Body of pancreas (tissue), 4 donors: ENCODE results near the gene WWOX. TPM values are rescaled to one million over a fixed set of nuclear protein-coding genes. Genes with fewer than 3 reads are reported as not detected.

Experiments used
- ATAC-seq: fragments of 150-250 bp; one replicate; pipeline ENCODE4 v1.9.1; 2016
- DNase-seq, 4 donors: peaks; one replicate each; pipeline ENCODE4 v3.0.0-alpha.2; 2019
- H3K27ac ChIP-seq, 4 donors: fragments of 200-600 bp; sonication (generic); 1 replicate in 3 of 4; 2 replicates in 1 of 4; pipeline versions ENCODE4 v1.5.1 to v1.6.1; 2016 to 2019; ENCODE audit warnings: mild to moderate bottlenecking in 1 of 4, mixed read lengths in 1 of 4, moderate library complexity in 1 of 4
- H3K27me3 ChIP-seq, 2 donors: fragments of 200-600 bp; sonication (generic); one replicate each; pipeline ENCODE4 v1.6.0; 2016; ENCODE audit warnings: mild to moderate bottlenecking in 1 of 2
- H3K36me3 ChIP-seq, 2 donors: fragments of 200-600 bp; sonication (generic); replicated peaks in 1 of 2; 2 replicates each; pipeline ENCODE4 v1.5.1; 2016; ENCODE audit warnings: low read depth in 2 of 2; ENCODE audit not compliant: insufficient read depth in 1 of 2
- H3K4me1 ChIP-seq: fragments of 200-600 bp; sonication (generic); one replicate; pipeline ENCODE4 v1.6.0; 2016
- H3K4me3 ChIP-seq, 2 donors: fragments of 200-600 bp; sonication (generic); 1 replicate in 1 of 2; 2 replicates in 1 of 2; pipeline ENCODE4 v1.5.1; 2016 to 2019
- H3K9me3 ChIP-seq, 3 donors: fragments of 200-600 bp; sonication (generic); 1 replicate in 2 of 3; 2 replicates in 1 of 3; pipeline ENCODE4 v1.5.1; 2016
- POLR2A ChIP-seq, 3 donors: fragments of 450-650 bp; IDR thresholded peaks; one replicate each; pipeline ENCODE4 v1.6.1; 2016; ENCODE audit warnings: antibody characterized with exemption in 3 of 3, mild to moderate bottlenecking in 2 of 3
- WGBS, 2 donors: methylation state at CpG; one replicate each; pipeline ENCODE4 v1.1.5; 2017; 5-methylcytosine and 5-hydroxymethylcytosine counted together
- intact Hi-C: fragments of 100-400 bp; cut with DNase I; formaldehyde crosslinking; loops from one replicate; pipeline ENCODE4 v1.15.1; 2023
- total RNA-seq, 2 donors: library from RNA; depleted of rRNA; stranded (reverse); fragments of >200 nt; gene quantifications; one replicate each; pipeline ENCODE4 v1.1.0, GENCODE V29; 2016
- TF ChIP-seq, protein P1 (sequence below), 7 experiments: fragments of 450-650 bp in 4 of 7; fragments of 200-600 bp in 3 of 7; sonication (generic) in 3 of 7; IDR thresholded peaks; one replicate each; pipeline ENCODE4 v1.5.1; 2016 to 2019; ENCODE audit warnings: antibody characterized with exemption in 7 of 7

The WWOX gene
- total RNA-seq, 2 donors from 2014 or later = 52.7 to 67.2 TPM

DNA sequence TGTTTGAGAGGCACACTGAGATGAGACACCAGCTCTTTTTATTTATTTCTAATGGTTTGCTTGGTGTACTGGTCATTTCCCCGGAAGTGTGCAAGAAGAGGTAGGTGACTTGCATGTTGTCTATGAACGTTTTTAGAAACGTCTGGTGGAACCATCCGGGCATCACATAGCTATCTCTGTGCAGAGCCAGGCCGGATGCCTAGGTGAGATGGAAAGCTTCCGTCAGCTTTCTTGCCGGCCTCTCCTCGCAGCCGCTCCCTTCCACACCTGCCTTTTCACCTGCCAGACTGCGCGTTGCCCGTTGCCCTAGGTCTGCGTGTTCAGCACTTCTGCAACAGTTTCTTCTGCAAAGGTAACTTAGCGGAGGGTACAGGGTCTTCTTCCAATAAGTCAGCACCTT lies 416.0 kb downstream of the WWOX start:
- 88 to 91% methylated on average over 14 of the region's 14 CpGs for WGBS, 2 donors
- Histone ChIP-seq H3K36me3 (no peaks in the 10 kb centered on the region), H3K27me3 (no peaks in the 10 kb centered on the region), H3K4me3 (no peak overlapping the region), H3K9me3 (no peaks in the 10 kb centered on the region), H3K27ac (no peak overlapping the region), H3K4me1 (no peaks in the 10 kb centered on the region)
- DNase-seq (no peak), ATAC-seq (no peak)
- intact Hi-C loops = no loop called here
- TF ChIP-seq, protein P1, sequence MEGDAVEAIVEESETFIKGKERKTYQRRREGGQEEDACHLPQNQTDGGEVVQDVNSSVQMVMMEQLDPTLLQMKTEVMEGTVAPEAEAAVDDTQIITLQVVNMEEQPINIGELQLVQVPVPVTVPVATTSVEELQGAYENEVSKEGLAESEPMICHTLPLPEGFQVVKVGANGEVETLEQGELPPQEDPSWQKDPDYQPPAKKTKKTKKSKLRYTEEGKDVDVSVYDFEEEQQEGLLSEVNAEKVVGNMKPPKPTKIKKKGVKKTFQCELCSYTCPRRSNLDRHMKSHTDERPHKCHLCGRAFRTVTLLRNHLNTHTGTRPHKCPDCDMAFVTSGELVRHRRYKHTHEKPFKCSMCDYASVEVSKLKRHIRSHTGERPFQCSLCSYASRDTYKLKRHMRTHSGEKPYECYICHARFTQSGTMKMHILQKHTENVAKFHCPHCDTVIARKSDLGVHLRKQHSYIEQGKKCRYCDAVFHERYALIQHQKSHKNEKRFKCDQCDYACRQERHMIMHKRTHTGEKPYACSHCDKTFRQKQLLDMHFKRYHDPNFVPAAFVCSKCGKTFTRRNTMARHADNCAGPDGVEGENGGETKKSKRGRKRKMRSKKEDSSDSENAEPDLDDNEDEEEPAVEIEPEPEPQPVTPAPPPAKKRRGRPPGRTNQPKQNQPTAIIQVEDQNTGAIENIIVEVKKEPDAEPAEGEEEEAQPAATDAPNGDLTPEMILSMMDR (IDR thresholded peaks at IDR 0.05) = no peak
- TF ChIP-seq POLR2A (IDR thresholded peaks at IDR 0.05) = no peak

DNA sequence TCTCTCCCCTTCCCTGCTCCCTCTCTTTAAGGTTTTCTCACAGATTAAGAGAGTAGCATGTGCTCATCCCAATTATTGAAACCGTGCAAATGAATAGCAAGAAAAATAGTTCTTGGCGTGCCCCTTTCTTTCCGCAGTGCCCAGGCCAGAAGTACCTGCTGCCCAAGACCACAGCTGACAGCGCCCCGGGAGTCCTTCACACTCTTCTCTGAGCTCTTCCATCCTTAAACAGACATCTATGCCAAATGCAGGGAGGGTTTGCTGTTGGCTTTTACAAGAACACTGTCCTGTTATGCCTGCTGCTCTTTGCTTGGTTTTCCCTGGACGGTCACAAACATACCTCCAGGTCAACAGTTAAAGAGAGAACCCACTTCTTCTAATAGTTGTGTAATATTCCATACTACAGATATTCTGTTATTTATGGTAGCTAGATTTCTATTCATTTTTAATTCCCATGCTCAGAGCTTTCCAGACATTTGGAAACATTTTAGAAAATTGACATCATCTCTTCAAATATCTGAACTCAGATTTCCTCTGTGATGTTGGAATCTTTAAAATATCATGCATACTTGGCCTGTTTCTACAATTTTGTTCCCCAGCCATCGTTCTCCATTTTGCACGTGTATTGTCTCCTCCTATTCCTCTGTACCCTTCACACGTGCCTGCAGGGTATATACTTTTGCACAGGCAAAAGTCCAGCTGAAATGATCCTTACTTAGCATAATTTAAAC lies 416.7 kb downstream of the WWOX start:
- no peak for ATAC-seq
- Histone ChIP-seq H3K27me3 (no peaks in the 10 kb centered on the region), H3K4me3 (no peak overlapping the region), H3K4me1 (no peaks in the 10 kb centered on the region), H3K9me3 (no peaks in the 10 kb centered on the region), H3K27ac (no peak overlapping the region), H3K36me3 (no peaks in the 10 kb centered on the region)
- WGBS, 2 donors = 87% methylated on average over 9 of the region's 9 CpGs
- TF ChIP-seq, protein P1 (IDR thresholded peaks at IDR 0.05) = no peak
- no peak for TF ChIP-seq POLR2A (IDR thresholded peaks at IDR 0.05)
- no peak for DNase-seq
- intact Hi-C loops = no loop called here

DNA sequence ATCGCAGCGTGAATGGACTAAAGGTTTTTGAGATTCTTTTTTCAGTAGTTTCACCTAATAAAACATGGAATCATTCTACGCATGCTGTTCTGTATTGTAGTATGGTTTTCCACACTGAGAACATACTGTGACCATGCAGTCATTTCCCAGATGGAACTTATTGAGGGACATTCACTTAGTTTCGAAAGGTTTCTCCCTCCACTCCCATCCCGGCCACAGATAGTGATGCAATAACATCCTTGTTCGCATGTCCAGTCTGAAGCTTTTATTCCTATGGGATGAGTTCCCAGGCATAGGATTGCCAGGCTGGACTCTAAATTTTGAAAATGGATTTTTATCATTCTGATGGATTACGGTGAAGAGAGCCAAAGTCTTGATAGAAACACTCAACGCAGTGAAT lies 420.4 kb downstream of the WWOX start:
- no peak for ATAC-seq

DNA sequence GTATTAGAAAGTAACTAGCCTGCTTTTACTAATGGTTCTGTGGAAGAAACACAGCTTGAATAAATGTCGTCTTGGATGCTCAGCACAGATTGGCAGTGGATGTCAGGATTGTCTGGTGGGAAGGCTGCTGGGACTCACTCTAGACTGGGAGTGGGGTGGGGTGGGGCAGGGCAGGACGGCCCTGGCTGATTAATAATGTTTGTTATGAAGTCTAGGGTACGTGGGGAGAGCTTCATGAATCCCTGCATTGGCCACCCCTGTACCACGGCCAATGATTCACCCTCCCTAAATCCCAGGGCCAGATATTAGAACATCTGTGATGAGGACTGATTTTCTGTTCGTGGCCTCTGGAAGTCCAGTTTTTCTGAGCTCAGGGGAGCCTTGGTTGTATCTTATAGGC lies 421.0 kb downstream of the WWOX start:
- Histone ChIP-seq H3K4me1 (no peaks in the 10 kb centered on the region), H3K27me3 (no peaks in the 10 kb centered on the region), H3K4me3 (no peak overlapping the region), H3K36me3 (no peaks in the 10 kb centered on the region), H3K9me3 (no peaks in the 10 kb centered on the region), H3K27ac (no peak overlapping the region)
- TF ChIP-seq POLR2A (IDR thresholded peaks at IDR 0.05) = no peak
- TF ChIP-seq, protein P1 (IDR thresholded peaks at IDR 0.05) = no peak
- DNase-seq (no peak), ATAC-seq (no peak)
- WGBS, 2 donors = 87 to 89% methylated on average over 5 of the region's 5 CpGs
- intact Hi-C loops = no loop called here

More for the DNA sequence above, 420.4 kb downstream of the WWOX start:
- H3K36me3 ChIP-seq = no peaks in the 10 kb centered on the region
- no peaks in the 10 kb centered on the region for H3K27me3 ChIP-seq
- TF ChIP-seq, protein P1 (IDR thresholded peaks at IDR 0.05) = no peak
- no peak for TF ChIP-seq POLR2A (IDR thresholded peaks at IDR 0.05)
- no peak overlapping the region for H3K4me3 ChIP-seq
- no peaks in the 10 kb centered on the region for H3K4me1 ChIP-seq
- no peaks in the 10 kb centered on the region for H3K9me3 ChIP-seq
- 93 to 97% methylated on average over 8 of the region's 8 CpGs for WGBS, 2 donors
- intact Hi-C loops = no loop called here
- H3K27ac ChIP-seq = no peak overlapping the region
- DNase-seq = no peak

DNA sequence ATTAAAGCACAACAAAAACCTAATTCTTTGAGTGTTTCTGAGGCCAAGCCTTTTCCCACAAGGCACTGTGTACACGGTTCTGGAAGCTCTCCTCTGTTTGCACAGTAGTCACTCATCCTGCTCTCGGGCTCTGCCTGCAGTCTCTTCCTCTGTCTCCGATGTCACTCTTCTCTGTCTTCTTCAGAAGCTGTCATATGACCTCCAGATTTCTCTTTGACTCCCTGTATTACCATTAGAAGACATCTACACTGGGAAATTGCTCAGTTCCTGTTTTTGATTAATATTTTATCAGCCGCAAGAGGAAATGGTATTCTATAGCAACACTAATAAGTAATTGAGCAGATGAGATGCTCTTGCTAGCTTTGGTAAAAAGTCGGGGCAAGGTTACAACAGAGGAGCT lies 422.9 kb downstream of the WWOX start:
- H3K4me3 ChIP-seq = no peak overlapping the region
- intact Hi-C loops = no loop called here
- H3K4me1 ChIP-seq = no peaks in the 10 kb centered on the region
- no peak overlapping the region for H3K27ac ChIP-seq
- no peaks in the 10 kb centered on the region for H3K9me3 ChIP-seq
- WGBS, 2 donors = 70 to 76% methylated on average over 5 of the region's 5 CpGs
- DNase-seq = no peak
- ATAC-seq = no peak
- no peaks in the 10 kb centered on the region for H3K36me3 ChIP-seq
- TF ChIP-seq POLR2A (IDR thresholded peaks at IDR 0.05) = no peak
- TF ChIP-seq, protein P1 (IDR thresholded peaks at IDR 0.05) = no peak
- H3K27me3 ChIP-seq = no peaks in the 10 kb centered on the region
